DND-41 (cell line): ENCODE data around the gene MYO1B.

Source experiments
- ATAC-seq: fragments of 200-7000 bp; cut with Tn5 transposase; 3 replicates; pipeline ENCODE4 v1.9.1; 2021; ENCODE audit warnings: low read depth; ENCODE audit not compliant: insufficient read depth
- DNase-seq: peaks from one replicate; pipeline ENCODE4 v3.0.0-alpha.2; 2020
- H2AFZ ChIP-seq: 2 replicates; pipeline ENCODE4 v1.6.0; 2012; ENCODE audit warnings: low read depth, low read length
- H3K27ac ChIP-seq: 2 replicates; pipeline ENCODE4 v1.5.1; 2012; ENCODE audit warnings: low read length, inconsistent platforms
- H3K27me3 ChIP-seq: fragments of 200-600 bp; sonication (generic); 2 replicates; pipeline ENCODE4 v1.6.0; 2012; ENCODE audit warnings: low read length, mild to moderate bottlenecking, inconsistent platforms; ENCODE audit not compliant: insufficient read depth, poor library complexity
- H3K36me3 ChIP-seq: 2 replicates; pipeline ENCODE4 v1.5.1; 2012; ENCODE audit warnings: low read length, inconsistent platforms; ENCODE audit not compliant: insufficient read depth
- H3K4me1 ChIP-seq: 2 replicates; pipeline ENCODE4 v1.5.1; 2012; ENCODE audit warnings: mild to moderate bottlenecking, low read length; ENCODE audit not compliant: insufficient read depth
- H3K4me2 ChIP-seq: 2 replicates; pipeline ENCODE4 v1.6.0; 2012; ENCODE audit warnings: mild to moderate bottlenecking, moderate library complexity, low read length, inconsistent platforms; ENCODE audit not compliant: insufficient read depth
- H3K4me3 ChIP-seq, 2 experiments: fragments of 200-600 bp in 1 of 2; shearing (Covaris generic) in 1 of 2; 2 replicates each; pipeline ENCODE4 v1.5.1; 2012 to 2016; ENCODE audit warnings: inconsistent platforms in 2 of 2, low read length in 2 of 2, mild to moderate bottlenecking in 2 of 2, low read depth in 1 of 2, moderate library complexity in 1 of 2
- H3K79me2 ChIP-seq: 2 replicates; pipeline ENCODE4 v1.6.0; 2012; ENCODE audit warnings: low read length, inconsistent platforms; ENCODE audit not compliant: insufficient read depth
- H3K9ac ChIP-seq: 2 replicates; pipeline ENCODE4 v1.6.0; 2012; ENCODE audit warnings: low read depth, mild to moderate bottlenecking, inconsistent platforms, low read length, moderate library complexity
- H3K9me3 ChIP-seq: 2 replicates; pipeline ENCODE4 v1.5.1; 2012; ENCODE audit warnings: low read length, moderate library complexity, mild to moderate bottlenecking, inconsistent platforms; ENCODE audit not compliant: insufficient read depth, severe bottlenecking
- H4K20me1 ChIP-seq: 2 replicates; pipeline ENCODE4 v1.6.0; 2012; ENCODE audit warnings: low read length; ENCODE audit not compliant: insufficient read depth
- CTCF ChIP-seq: IDR thresholded peaks from 2 replicates; pipeline ENCODE4 v1.5.1; 2012; ENCODE audit warnings: borderline replicate concordance, low read length, moderate library complexity, mild to moderate bottlenecking; ENCODE audit not compliant: poor library complexity, severe bottlenecking; ENCODE audit errors: extremely low read depth
- EZH2 ChIP-seq: IDR thresholded peaks from 3 replicates; pipeline ENCODE4 v1.6.1; 2012; ENCODE audit warnings: borderline replicate concordance, low read depth, mild to moderate bottlenecking, moderate library complexity, low read length, inconsistent platforms; ENCODE audit not compliant: severe bottlenecking

MYO1B gene

GRCh38 chr2:191434072-191434471 is 188.9 kb downstream of the MYO1B start:
- Histone ChIP-seq H3K79me2 (no peaks in the 10 kb centered on the region), H4K20me1 (no peaks in the 10 kb centered on the region), H3K27ac (no peak overlapping the region), H3K36me3 (no peaks in the 10 kb centered on the region), H3K9ac (no peak overlapping the region), H3K4me1 (no peaks in the 10 kb centered on the region), H3K27me3 (no peaks in the 10 kb centered on the region), H3K4me3 (no peak overlapping the region), H2AFZ (no peak overlapping the region), H3K4me2 (no peak overlapping the region), H3K9me3 (no peaks in the 10 kb centered on the region)
- TF ChIP-seq CTCF (no peak), EZH2 (no peak)
- DNase-seq = no peak
- ATAC-seq = no peak

- no peaks in the 10 kb centered on the region for H3K9me3 ChIP-seq
- H3K4me2 ChIP-seq = no peak overlapping the region
- H3K4me3 ChIP-seq = no peak overlapping the region
- no peaks in the 10 kb centered on the region for H3K4me1 ChIP-seq
- no peak overlapping the region for H3K27ac ChIP-seq
- H3K36me3 ChIP-seq = no peaks in the 10 kb centered on the region
- TF ChIP-seq EZH2 (no peak), CTCF (no peak)
- no peaks in the 10 kb centered on the region for H4K20me1 ChIP-seq
- ATAC-seq (no peak), DNase-seq (no peak)
- no peak overlapping the region for H3K9ac ChIP-seq
- H3K27me3 ChIP-seq = no peaks in the 10 kb centered on the region
- no peak overlapping the region for H2AFZ ChIP-seq
- no peaks in the 10 kb centered on the region for H3K79me2 ChIP-seq
These were observed 189.9 kb downstream of the MYO1B start for GRCh38 chr2:191435141-191435540.

DNA sequence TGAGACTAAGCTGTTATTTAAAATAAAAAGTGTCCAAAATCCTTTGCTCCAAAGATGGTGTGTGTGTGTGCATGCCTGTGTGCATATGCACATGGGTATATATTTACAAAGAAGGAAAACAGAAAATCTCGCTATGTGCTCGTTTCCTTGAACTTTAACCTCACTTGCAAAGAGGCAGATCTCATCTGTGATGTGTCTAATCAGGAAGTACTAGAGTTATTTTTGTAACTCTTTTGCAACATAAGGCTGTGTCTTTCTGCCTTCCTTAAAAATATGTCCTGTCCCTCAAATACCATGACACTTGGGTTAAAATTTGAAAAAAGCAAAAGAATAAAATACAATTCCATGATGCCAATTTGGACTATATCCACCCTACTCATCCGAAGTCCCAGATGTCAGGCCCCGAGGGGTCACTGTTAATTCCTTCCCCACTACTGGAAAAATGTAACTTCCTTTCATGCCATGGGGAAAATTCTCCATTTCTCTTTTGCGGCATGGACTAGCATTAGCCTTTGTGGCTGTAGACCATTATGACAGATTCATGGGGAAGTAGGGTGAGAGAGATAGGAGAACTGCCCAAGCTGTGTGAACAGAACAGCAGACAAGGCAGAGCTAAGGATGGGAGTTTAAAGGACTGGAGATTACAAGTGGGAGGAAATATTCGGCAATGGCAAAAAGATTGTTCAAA is 191.3 kb downstream of the MYO1B start:
- Histone ChIP-seq H3K36me3 (no peaks in the 10 kb centered on the region), H3K9ac (no peak overlapping the region), H3K9me3 (no peaks in the 10 kb centered on the region), H3K4me2 (no peak overlapping the region), H3K27ac (no peak overlapping the region), H3K4me1 (no peaks in the 10 kb centered on the region), H3K79me2 (no peaks in the 10 kb centered on the region), H4K20me1 (no peaks in the 10 kb centered on the region), H2AFZ (no peak overlapping the region; the same call in 1 of the 2 replicates), H3K4me3 (no peak overlapping the region), H3K27me3 (no peaks in the 10 kb centered on the region)
- TF ChIP-seq EZH2 = no peak
- TF ChIP-seq CTCF = no peak
- no peak for ATAC-seq
- no peak for DNase-seq
